GM13976 (cell line): ENCODE results near the gene CCL17.
"Not testable (repeated sequence)": the region's sequence is repeated elsewhere in the genome, so short reads cannot be mapped to it uniquely, and the experiment has no call there.

ENCODE experiments used
- DNase-seq: peaks from one replicate; pipeline ENCODE4 v3.0.0; 2012; ENCODE audit warnings: low spot score
- CTCF ChIP-seq: IDR thresholded peaks from 2 replicates; pipeline ENCODE4 v1.5.1; 2012; ENCODE audit warnings: borderline replicate concordance, mild to moderate bottlenecking; ENCODE audit not compliant: insufficient read depth; ENCODE audit errors: extremely low read depth, missing control alignments, control extremely low read depth
- in situ Hi-C: fragments of 300-500 bp; cut with MboI; formaldehyde crosslinking; loops from one replicate; pipeline ENCODE4 v1.12.0; 2022; ENCODE audit warnings: low sequenced_read_pairs, mixed read lengths, inconsistent platforms; ENCODE audit not compliant: unreplicated experiment

CCL17 gene

GRCh38 chr16:57427307-57427706 is 22.7 kb downstream of the CCL17 start:
- no peak for DNase-seq
- in situ Hi-C loops: no loop called here
- TF ChIP-seq CTCF: no peak

GRCh38 chr16:57427824-57428223 is 23.3 kb downstream of the CCL17 start:
- in situ Hi-C loops: no loop called here
- no peak for TF ChIP-seq CTCF
- no peak for DNase-seq

- in situ Hi-C loops: no loop called here
- no peak for TF ChIP-seq CTCF
- DNase-seq: no peak
These were observed 26.4 kb downstream of the CCL17 start for GRCh38 chr16:57430955-57431354.

GRCh38 chr16:57432505-57432904 is 27.9 kb downstream of the CCL17 start:
- in situ Hi-C loops: no loop called here
- TF ChIP-seq CTCF: no peak
- DNase-seq: no peak

- in situ Hi-C loops: no loop called here
- no peak for DNase-seq
- no peak for TF ChIP-seq CTCF
These were observed 28.4 kb downstream of the CCL17 start for GRCh38 chr16:57432989-57433388.

GRCh38 chr16:57434003-57434402 is 29.4 kb downstream of the CCL17 start:
- no peak for TF ChIP-seq CTCF
- in situ Hi-C loops: no loop called here
- DNase-seq: no peak

- TF ChIP-seq CTCF: no peak
These were observed 31.3 kb downstream of the CCL17 start for GRCh38 chr16:57435838-57436237.

GRCh38 chr16:57439947-57440346 is 35.4 kb downstream of the CCL17 start:
- DNase-seq, in situ Hi-C loops: not testable (repeated sequence)

More at GRCh38 chr16:57435838-57436237, 31.3 kb downstream of the CCL17 start:
- no peak for DNase-seq
- in situ Hi-C loops: no loop called here

- in situ Hi-C loops, DNase-seq: not testable (repeated sequence)
These were observed 36.0 kb downstream of the CCL17 start for GRCh38 chr16:57440551-57440950.
